Loucy (cell line): ENCODE data around the gene NOX4.
"Not testable (repeated sequence)": the region's sequence is repeated elsewhere in the genome, so short reads cannot be mapped to it uniquely, and the experiment has no call there.

ENCODE experiments used
- H2AFZ ChIP-seq: fragments of 200-600 bp; sonication (generic); 2 replicates; pipeline ENCODE4 v1.6.0; 2016; ENCODE audit warnings: antibody characterized with exemption, mild to moderate bottlenecking, low read length, moderate library complexity
- H3F3A ChIP-seq: fragments of 200-600 bp; 2 replicates; pipeline ENCODE4 v1.6.0; 2016; ENCODE audit warnings: antibody characterized with exemption, low read depth, mild to moderate bottlenecking
- H3K27me3 ChIP-seq: fragments of 200-600 bp; sonication (generic); 2 replicates; pipeline ENCODE4 v1.6.1; 2014; ENCODE audit warnings: low read length, mild to moderate bottlenecking; ENCODE audit not compliant: insufficient read depth, poor library complexity, severe bottlenecking
- H3K36me3 ChIP-seq: fragments of 200-600 bp; sonication (generic); 2 replicates; pipeline ENCODE4 v1.6.1; 2016; ENCODE audit warnings: low read length; ENCODE audit not compliant: insufficient read depth
- H3K4me1 ChIP-seq: fragments of 200-600 bp; sonication (generic); 2 replicates; pipeline ENCODE4 v1.5.1; 2014; ENCODE audit warnings: low read length, mild to moderate bottlenecking; ENCODE audit not compliant: insufficient read depth, poor library complexity, severe bottlenecking
- H3K4me2 ChIP-seq: fragments of 200-600 bp; sonication (generic); 2 replicates; pipeline ENCODE4 v1.6.0; 2014; ENCODE audit warnings: antibody characterized with exemption, low read length, low read depth, mild to moderate bottlenecking; ENCODE audit not compliant: poor library complexity, severe bottlenecking
- H3K4me3 ChIP-seq: fragments of 200-600 bp; sonication (generic); 2 replicates; pipeline ENCODE4 v1.5.1; 2014; ENCODE audit warnings: low read length, mild to moderate bottlenecking, mixed read lengths; ENCODE audit not compliant: poor library complexity, severe bottlenecking
- H3K79me2 ChIP-seq: fragments of 200-600 bp; sonication (generic); 2 replicates; pipeline ENCODE4 v1.6.1; 2014; ENCODE audit warnings: low read length; ENCODE audit not compliant: insufficient read depth
- H3K9ac ChIP-seq: fragments of 200-600 bp; sonication (generic); 2 replicates; pipeline ENCODE4 v1.6.0; 2014; ENCODE audit warnings: mild to moderate bottlenecking, low read depth, low read length, moderate library complexity; ENCODE audit not compliant: poor library complexity, severe bottlenecking
- H3K9me2 ChIP-seq: fragments of 200-600 bp; sonication (generic); replicated peaks from 2 replicates; pipeline ENCODE4 v1.6.1; 2016; ENCODE audit warnings: low read depth, low read length, mixed read lengths
- H3K9me3 ChIP-seq: fragments of 200-600 bp; sonication (generic); 2 replicates; pipeline ENCODE4 v1.6.1; 2014; ENCODE audit warnings: mild to moderate bottlenecking, antibody characterized with exemption, low read length, low read depth; ENCODE audit not compliant: insufficient read depth
- H4K20me1 ChIP-seq: fragments of 200-600 bp; sonication (generic); 2 replicates; pipeline ENCODE4 v1.6.0; 2014; ENCODE audit warnings: antibody characterized with exemption, low read length, mild to moderate bottlenecking; ENCODE audit not compliant: insufficient read depth, poor library complexity, severe bottlenecking
- CTCF ChIP-seq: fragments of 200-600 bp; sonication (generic); conservative IDR thresholded peaks from 2 replicates; pipeline ENCODE4 v1.5.1; 2014; ENCODE audit warnings: mild to moderate bottlenecking, antibody characterized with exemption, low read length
- EZH2phosphoT487 ChIP-seq: fragments of 200-600 bp; IDR thresholded peaks from 2 replicates; pipeline ENCODE4 v1.6.1; 2018; ENCODE audit warnings: antibody characterized with exemption, mild to moderate bottlenecking, moderate library complexity, borderline replicate concordance

The NOX4 gene

GRCh38 chr11:89420981-89421380, 70.2 kb downstream of the NOX4 start:
- TF ChIP-seq CTCF (no peak), EZH2phosphoT487 (no peak)
- Histone ChIP-seq H3K9me3 (no peaks in the 10 kb centered on the region), H3K4me1 (no peaks in the 10 kb centered on the region), H4K20me1 (no peaks in the 10 kb centered on the region), H3K79me2 (no peaks in the 10 kb centered on the region), H3K9me2 (no peaks in the 10 kb centered on the region), H3K4me3 (no peak overlapping the region), H3F3A (no peaks in the 10 kb centered on the region), H3K27me3 (no peaks in the 10 kb centered on the region), H3K4me2 (no peak overlapping the region), H3K36me3 (no peaks in the 10 kb centered on the region), H3K9ac (no peak overlapping the region), H2AFZ (no peak overlapping the region)

DNA sequence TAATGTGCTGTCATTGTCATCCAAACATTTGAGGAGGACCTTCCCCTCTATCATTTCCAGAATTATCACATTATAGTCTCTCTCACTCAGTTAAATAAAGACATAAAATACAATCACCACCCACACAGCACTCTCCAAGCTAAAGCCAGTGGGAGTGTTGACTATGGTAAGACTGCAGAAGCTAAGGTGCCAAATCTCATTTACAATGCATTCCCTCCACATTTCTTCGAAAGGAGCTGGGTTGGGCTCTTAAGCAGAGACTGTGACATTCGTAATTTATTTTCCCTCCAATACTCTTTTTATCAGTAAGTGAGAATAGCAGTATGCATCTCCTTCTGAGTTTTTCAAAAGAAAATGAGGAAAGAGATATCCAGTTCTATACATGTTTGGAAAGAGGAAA, 74.2 kb downstream of the NOX4 start:
- Histone ChIP-seq H2AFZ (no peak overlapping the region), H3K4me3 (no peak overlapping the region), H3K27me3 (no peaks in the 10 kb centered on the region), H3K79me2 (no peaks in the 10 kb centered on the region), H3K9me2 (no peaks in the 10 kb centered on the region), H3K9ac (no peak overlapping the region), H3F3A (no peaks in the 10 kb centered on the region), H4K20me1 (no peaks in the 10 kb centered on the region), H3K9me3 (no peaks in the 10 kb centered on the region), H3K36me3 (no peaks in the 10 kb centered on the region), H3K4me2 (no peak overlapping the region), H3K4me1 (no peaks in the 10 kb centered on the region)
- no peak for TF ChIP-seq EZH2phosphoT487
- no peak for TF ChIP-seq CTCF

- H3K9me2 ChIP-seq, H4K20me1 ChIP-seq, H3K4me1 ChIP-seq, H3K4me2 ChIP-seq, H3K9me3 ChIP-seq, H3K36me3 ChIP-seq, H3K9ac ChIP-seq, H3K27me3 ChIP-seq, H3K4me3 ChIP-seq, H2AFZ ChIP-seq, H3F3A ChIP-seq, H3K79me2 ChIP-seq: not testable (repeated sequence)
These were observed 80.1 kb downstream of the NOX4 start for GRCh38 chr11:89411112-89411511.

- not testable (repeated sequence) for H3K9me3 ChIP-seq, H3K9ac ChIP-seq, H3K27me3 ChIP-seq, H3F3A ChIP-seq, H3K79me2 ChIP-seq, H3K4me2 ChIP-seq, H4K20me1 ChIP-seq, H3K9me2 ChIP-seq, H3K4me1 ChIP-seq, H2AFZ ChIP-seq, H3K36me3 ChIP-seq, H3K4me3 ChIP-seq
These were observed 80.5 kb downstream of the NOX4 start for GRCh38 chr11:89410666-89411065.

GRCh38 chr11:89408441-89408840, 82.7 kb downstream of the NOX4 start:
- not testable (repeated sequence) for H3K36me3 ChIP-seq, H3K4me1 ChIP-seq, H3K9ac ChIP-seq, H3F3A ChIP-seq, H3K27me3 ChIP-seq, H3K4me3 ChIP-seq, H2AFZ ChIP-seq, H3K4me2 ChIP-seq, H4K20me1 ChIP-seq, H3K9me2 ChIP-seq, H3K9me3 ChIP-seq, H3K79me2 ChIP-seq
